Measurements from ENCODE around the gene FAF2.

The FAF2 gene

DNA sequence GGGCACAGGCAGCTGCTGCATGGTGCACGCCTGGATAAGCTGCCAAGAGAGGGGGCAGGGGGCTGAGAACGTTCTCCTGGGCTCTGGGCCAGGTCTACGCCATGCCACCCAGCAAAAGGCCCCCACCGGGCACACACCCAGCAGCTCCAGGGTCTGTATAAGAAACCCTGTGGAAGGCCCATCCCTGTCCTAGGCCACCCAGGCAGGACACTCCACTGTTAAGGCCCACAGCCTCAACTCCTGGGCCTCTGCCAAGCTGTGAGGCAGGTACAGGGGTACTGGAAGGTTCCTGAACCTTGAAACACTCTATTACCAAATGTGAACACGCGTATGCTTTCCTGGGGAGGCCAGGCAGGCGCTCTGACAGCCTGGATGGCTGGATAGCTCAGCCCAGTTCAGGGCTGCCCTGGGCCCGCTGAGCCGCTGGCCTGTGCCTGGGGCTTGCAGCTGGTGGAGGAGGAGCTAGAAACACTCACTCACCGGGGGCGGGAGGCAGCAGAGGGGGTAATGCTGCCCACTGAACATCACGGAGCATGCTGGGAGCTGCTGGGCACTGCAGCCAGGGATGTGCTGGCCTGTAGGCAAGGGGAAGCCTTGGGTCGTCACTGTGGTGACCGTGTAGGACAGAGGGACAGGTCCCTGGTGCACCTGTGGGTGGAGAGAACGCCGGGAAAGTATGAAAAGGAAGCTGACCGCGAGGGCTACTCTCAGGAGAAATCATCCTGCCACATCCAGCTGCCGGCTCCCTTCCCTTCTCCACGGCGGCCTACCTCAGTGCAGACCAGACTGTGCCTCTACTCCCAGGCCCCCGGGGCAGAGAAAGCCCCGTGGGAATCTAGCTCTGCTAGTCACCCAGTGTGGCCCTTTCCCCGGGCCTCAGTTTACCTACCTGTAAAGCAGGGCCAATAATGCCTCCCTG is 83.1 kb downstream of the FAF2 start:
- DNase-seq (ENCODE audit: low spot score): no peak

DNA sequence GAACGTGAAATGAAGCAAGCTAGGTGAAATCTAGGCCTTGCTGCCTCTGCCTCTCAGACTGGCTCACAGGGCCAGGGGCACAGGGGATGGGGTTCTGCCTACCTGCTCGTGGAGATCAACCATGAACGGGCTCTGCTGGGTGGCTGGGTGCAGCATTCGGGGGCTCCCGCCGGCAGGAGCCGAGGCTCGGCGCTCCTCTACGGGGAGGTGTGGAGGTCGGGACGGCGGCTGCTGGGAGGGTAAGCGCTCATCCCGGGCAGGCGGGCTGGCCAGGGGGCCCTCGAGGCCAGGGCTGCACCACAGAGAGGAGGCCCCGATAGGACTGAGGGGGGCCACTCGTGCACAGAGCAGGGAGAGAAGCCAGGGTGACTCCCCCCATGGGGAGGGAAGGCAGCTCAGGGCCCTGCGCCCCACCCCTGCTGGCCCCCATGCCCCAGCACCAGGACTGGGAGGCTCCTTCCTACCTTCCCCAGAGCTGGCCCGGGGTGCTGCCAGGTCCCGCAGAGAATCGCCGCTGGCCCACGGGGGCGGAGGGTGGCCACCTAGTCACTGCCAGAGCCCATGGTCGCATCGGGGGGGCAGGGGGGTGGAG is 83.8 kb downstream of the FAF2 start:
- no peak for DNase-seq (ENCODE audit: low spot score)

DNA sequence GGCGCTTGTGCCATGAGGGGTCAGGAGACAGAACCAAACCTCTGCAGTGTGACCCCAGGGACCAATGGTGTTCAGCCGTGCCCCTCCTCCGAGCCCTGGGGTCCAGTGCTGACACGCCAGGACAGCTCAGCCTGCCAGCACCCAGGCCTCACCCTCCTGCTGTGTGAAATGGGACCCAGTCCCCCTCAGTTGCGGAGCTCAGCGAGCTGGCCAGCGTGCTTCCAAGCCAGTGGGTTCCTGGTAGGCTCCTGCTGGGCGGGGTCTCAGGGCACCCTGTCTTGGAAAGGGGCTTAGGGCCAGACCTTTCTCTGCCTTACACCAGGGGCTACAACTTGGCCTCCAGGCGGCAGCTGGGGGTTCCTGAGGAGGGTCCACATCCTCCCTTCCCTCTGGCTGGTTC is 84.6 kb downstream of the FAF2 start:
- no peak for DNase-seq (ENCODE audit: low spot score)

DNA sequence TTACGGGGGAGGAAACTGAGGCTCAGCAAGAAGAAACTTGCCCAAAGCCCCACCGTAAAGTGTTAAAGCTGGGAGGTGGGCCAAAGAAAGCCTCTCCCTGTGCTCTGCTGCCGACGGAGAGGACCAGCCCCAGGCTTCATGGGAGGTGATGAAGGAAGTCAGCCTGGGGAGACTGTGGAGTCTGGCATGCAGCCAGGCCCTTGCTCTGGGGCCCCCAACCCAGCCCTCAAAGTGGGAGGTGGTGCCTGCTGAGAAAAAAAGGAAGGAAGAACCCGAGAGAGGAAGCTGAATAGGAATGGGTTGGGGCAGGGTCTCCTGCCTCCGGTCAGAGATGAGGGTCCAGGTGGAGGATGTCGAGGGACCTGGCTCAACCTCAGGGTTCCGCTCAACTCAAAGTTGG is 85.2 kb downstream of the FAF2 start:
- no peak for DNase-seq (ENCODE audit: low spot score)

DNA sequence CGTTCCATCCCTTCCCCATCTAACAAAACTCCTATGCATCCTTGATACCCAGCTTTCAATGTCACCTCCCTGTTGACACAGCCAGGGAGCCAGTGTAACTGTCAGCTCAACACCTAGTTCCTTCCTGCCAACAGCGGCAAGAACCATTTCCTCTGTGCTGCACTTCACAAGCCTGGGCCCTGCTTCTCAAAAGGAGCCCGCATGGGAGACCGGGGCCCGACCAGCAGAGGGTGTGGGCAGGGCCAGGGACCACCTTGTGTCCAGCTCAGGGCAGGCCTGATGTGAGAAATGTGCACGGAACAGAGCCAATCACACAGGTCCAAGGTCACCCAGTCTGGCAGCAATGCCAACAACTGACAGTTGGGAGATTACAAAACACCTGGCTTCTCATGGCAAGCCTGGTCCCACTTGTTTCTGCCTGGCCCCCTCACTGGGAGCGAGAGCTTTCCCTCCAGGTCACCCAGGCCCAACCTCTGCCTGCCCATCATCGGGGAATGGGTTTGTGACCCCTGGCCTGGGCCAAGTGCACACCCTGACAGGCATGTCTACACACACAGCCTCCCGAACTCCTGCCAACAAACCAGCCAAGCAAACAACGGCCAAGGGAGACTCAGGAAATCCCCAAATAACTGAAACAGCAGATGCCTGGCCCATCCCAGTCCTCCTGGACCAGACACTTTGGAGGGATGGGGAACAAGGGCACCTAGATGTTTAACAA is 85.9 kb downstream of the FAF2 start:
- no peak for DNase-seq (ENCODE audit: low spot score)

DNA sequence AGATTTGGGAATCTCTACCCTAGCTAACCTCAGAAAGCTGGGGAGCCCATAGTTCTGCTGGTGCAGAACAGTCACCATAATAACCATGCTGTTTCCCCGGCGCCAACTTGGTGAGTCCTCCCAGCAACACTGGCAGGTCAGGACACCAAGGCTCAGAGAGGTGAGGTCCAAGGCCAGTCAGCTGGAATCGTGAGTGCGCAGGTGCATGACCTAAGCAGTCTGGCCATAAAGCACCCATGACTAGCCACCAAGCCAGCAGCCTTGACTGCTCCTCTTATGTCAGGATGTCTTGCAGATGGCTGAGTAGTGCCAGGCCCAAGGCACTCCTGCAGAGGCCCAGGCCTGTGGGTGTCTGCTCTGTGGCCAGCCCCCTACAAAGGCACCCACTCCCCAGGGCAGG is 86.5 kb downstream of the FAF2 start:
- no peak for DNase-seq (ENCODE audit: low spot score)

DNA sequence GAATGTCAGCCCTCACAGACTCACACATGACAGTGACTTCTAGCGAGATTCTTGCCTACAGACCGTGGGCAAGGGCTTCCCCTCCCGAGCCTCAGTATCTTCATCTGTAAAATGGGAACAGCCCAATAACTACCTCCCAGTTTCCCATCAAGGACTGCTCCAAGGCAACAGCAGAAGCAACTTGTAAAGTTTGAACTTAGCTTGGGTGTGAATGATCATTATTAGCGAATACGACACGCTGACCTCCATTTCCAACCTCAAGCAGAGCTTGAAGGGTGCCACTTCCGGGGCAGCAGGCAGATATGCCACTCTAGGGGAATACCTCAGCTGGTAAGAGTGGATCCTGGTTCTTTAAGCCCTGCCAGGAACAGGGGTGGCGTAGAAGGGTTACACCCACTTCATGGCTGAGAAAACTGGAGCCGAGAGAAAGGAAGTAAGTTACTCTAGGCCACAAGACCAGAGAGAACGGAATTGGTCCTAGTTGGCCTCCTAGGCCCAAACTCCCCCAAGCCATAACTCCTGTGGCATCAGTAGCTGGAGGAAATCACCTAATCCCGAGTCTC is 87.0 kb downstream of the FAF2 start:
- no peak for DNase-seq (ENCODE audit: low spot score)

DNA sequence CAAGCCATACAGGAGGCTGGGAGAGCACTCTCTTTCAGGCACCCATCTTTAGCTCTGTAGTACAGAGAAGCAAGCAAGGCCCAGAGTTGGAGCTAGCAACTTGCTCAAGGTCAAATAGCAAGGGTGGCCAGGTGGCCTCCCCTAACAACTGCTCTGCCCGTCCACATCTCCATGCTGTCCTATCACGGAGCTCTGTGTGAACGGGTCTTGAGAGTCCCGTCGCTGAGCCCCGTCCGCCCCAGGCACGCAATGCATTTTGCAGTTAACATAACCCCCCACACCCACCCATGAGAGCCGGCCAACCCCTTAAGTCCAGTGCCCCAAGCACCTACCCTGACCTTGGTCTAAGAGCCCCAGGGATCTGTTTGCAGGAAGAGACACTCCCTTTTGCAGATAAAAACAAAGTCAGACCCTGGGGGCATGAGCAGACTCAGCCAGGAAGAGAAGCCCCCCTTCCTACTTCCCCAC is 87.5 kb downstream of the FAF2 start:
- no peak for DNase-seq (ENCODE audit: low spot score)

DNA sequence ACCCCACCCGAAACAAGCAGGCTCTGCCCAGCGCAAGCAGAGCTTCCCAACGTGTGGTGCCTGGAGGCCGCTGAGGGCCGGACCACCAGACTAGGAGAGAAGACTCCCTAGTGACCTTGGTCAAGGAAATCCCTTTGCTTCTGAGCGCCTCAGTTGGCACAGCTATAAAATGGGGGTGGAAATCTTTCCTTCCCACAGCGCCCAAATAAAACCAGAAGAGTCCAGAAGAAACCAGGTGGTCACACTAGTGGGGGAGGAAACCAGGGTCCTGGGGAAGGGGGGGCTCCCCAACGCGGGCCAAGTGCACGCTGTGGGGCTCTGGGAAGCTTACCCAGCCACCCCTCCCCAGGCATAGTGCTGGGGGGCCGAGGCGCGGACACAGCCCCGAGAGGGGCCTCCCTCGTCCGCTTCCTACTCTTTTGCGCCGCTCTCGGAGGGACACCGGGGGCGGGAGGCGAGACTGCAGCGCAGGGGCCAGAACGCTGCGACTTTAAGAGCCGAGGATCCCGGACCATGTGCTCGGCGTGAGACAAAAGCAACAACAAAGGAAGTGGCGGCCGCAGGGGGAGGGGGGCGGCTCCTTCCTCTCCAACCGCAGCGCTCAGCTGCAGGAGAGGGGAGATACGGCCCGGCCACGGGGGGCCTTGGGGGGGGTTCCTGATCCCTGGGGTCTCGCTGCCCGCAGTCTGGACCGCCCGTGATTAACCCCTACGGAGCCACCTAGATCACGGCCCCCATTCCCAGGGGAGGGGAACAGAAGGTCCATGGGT is 88.1 kb downstream of the FAF2 start:
- DNase-seq (ENCODE audit: low spot score): peak; percentile 60

DNA sequence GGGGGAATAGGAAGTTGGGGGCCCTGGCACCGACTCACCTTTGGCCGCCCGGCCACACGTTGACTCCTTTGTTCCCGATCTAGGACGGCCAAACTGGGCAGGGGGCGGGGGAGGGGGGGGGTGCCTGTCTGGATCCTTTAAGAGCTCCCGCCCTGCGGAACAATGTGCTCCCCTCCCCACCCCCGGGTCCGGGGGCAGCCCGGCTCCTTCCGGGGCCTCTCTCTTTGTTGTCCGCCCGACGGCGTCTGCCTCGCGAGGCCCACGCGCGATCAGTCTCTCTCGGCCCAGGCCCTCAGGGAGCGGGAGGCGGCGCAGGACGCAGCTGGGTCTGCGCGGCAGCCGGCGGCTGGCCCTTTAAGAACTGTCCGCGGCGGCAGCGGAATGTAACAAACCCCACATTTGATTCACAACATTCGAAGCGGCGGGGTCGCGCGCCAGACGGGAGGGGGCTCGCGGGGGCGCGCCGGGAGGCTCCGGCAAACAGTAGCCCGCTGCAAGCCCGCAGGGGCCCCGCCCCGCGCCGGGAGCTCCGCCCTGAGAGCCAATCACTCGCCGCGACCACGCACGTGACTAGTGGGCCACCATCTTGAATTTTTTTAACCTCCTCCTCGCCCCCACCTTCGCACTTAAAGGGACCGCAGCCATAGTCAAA is 88.8 kb downstream of the FAF2 start, which contains the start of gene RNF44:
Gene RNF44 (minus strand): TSS at position 501 of the 652 bp plus-strand sequence. CDS start 4,930 bp downstream, outside the sequence.
- peak; percentile 98 for DNase-seq (ENCODE audit: low spot score)

DNA sequence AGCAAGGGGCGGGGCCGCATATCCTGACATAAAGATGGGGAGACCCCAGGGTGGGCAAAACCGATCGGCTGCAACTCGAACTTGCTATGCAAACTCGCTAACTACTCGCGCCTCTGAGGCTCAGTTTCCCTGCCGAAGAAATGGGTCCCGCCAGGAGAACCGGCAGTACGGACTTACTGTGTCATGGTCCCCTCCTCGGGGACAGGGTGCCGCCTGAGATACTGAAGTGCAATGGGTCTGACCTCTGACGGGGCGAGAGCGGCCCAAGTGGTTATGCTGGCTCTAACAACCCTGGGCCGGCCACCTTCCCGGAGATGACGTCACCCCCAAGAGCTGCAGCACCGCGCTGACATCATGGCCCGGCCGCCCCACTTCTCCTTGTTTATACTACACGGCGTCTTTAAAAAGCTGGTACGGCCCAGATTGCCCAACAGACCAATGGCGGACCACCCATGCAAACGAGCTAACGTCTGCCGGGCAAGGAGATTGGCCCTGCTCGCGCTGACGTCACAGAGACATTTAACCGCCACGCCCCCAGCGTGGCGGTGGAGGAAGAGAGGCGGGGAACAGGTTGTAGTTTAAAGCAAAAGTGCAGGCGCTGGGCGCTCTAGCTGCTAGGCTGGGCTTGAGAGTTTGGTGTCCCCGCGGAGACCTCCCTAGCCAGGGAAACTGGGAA is 89.5 kb downstream of the FAF2 start:
- DNase-seq (ENCODE audit: low spot score): peak; percentile 99

DNA sequence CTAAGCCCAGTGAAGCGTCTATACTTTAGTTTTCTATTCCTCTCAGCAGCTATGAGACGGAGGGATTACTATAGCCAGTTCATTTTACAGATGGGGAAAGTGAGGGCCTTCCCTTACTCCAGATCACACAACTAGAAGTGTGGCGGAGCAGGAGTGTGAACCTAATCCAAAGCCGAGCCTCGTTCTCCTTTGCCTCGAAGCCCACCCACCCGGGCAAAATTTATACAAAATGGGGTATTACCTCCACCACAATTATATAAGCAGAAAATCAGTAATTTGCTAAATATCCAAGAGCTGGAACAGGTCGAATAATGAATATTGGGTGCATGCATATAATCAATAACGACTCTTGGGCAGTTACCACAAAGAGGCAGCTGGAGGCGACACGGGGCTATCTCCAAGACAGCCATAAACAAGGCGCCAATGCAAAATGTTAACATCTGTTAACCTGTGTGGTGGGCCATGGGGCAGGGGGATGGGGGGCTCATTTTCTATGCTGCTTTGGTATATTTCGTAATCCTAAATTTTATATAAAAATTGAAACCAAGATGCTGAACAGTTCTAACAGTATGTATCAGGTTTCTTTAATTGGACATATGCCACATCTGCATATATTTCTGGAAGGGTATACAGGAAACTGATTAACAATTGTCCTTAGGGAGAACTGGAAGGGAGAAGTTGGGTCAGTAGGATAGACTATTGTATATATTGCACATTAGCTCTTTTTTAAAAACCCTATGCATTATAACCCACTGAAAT is 90.2 kb downstream of the FAF2 start:
- DNase-seq (ENCODE audit: low spot score): peak; percentile 53

DNA sequence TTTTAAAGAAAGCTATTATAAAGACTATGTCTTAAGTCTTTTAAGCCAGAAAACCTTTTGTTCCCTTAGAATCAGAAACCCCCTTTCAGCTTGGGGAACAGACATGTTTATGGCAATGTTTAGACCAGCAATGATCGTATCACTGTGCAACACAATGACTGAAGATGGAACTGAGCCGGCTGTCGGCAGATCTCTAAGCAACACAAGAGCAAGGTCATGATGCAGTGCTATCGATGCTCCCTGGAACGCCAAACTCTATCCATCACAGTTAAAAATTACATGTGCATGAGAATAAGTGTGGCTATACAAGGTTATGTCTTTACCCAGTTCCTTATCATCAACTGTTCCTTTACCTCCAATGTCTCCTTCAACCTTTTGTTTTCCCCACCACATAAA is 90.8 kb downstream of the FAF2 start:
- no peak for DNase-seq (ENCODE audit: low spot score)

DNA sequence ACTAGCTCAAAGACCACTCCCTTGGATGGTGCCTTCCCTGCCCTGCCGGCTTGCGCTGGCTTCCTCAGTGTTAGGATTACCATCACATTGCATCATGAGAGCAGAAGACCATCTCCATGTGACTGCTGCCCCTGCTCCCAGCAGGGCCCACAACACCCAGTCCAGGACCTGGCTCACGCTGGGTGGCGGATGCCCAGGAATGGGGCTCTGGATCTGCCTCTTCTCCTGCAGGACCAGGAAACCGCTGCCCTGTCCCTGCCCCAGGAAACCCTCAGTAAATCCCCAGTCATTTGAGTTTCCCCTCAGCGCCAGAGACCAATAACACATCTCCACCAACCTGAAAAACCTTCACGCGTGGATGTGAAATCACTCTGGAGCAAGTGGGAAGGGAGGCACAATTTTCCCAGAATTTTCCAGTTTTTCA is 92.3 kb downstream of the FAF2 start:
- DNase-seq (ENCODE audit: low spot score): no peak

DNA sequence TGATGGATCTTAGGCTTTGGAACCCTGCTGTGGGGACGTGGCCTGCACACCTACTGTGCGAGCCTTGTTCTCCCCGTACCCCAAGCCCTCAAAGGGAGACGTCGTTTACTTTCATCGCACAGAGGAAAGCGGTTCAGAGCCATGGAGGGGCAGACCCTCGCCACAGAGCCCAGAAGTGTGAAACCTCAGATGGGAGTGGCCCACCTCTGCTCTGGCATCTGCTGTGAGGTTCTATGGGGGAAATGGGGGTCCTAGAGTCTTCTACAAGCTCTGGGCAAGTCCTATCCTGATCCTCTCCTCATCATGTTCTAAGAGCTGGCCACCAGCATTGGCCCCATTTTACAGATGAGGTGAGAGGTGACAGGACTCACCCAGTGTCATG is 92.8 kb downstream of the FAF2 start:
- no peak for DNase-seq (ENCODE audit: low spot score)

DNA sequence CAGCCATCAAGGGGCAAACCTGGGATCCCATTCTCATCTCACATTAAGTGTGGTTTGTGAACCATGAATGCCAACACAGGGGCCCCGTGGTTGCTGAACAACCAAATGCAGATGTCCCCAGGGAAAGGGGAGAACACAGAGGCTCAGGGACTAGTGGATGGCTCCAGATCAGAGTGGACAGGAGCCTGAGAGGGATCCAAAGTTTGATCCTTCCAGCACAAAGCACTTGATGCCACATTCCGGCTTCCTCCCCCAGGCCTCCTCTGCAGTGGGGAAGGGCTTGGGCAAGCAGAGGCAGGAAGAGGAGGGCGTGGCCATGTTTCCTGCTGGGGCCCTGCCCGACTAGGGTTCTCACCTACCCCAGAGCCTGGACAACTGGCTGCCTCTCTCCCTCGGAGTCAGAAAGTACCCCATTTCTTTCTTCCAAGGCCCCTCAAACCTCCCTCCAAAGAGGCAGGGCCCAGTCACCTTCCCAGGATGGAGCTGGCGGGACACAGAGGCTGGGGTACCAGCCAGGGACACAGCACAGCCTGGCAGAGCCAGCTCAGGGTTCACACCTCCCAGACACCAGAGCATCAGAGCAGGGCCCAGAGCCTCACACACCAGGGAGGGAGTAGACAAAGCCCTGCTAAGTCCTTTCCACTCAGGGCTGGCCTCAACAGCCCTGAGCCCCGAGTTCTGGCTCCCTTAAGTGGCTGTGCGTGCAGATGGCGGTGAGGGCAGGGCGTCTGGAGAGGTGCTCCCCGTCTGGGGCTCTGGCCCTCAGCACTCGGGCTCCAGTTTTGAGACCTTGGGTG is 93.4 kb downstream of the FAF2 start:
- DNase-seq (ENCODE audit: low spot score): peak; percentile 54

DNA sequence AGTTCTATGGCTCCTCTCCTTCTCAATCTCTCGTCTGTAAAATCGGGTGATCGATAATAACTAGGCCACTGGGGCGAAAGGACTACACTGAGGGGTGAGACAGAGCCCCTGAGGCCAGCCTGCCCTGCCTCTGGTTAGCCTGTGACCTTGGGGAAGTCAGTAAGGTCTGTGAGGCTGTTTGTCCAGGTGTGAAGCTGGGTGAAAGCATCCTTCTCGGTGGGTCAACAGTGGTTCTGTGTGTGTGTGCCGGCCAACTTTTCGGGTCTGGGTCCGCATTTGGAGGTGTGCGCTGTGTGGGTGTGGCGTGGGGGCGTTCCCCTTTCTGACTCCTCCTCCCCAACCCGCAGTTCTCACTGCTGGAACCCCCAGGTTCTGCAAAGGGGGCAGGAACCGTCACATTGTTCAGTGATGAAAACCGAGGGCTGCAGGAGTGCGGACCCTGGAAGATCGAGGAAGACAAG is 94.0 kb downstream of the FAF2 start:
- DNase-seq (ENCODE audit: low spot score): no peak
